SU-DHL-6 (cell line): ENCODE data around the gene CLCN7.

ENCODE experiments used
- H2AFZ ChIP-seq: fragments of 200-600 bp; sonication (generic); 2 replicates; pipeline ENCODE4 v1.6.1; 2014; ENCODE audit warnings: low read depth, mild to moderate bottlenecking, moderate library complexity, mixed read lengths, antibody characterized with exemption, low read length; ENCODE audit not compliant: severe bottlenecking
- H3F3A ChIP-seq: fragments of 200-600 bp; shearing (Covaris generic); 2 replicates; pipeline ENCODE4 v1.6.0; 2016; ENCODE audit warnings: antibody characterized with exemption, mild to moderate bottlenecking; ENCODE audit not compliant: insufficient read depth
- H3K27ac ChIP-seq: fragments of 200-600 bp; sonication (generic); 2 replicates; pipeline ENCODE4 v1.5.1; 2016; ENCODE audit warnings: low read depth, mild to moderate bottlenecking, low read length, moderate library complexity, mixed read lengths
- H3K27me3 ChIP-seq: fragments of 200-600 bp; sonication (generic), shearing (Covaris generic); 2 replicates; pipeline ENCODE4 v1.6.0; 2014; ENCODE audit warnings: mild to moderate bottlenecking, low read length
- H3K36me3 ChIP-seq: fragments of 200-600 bp; sonication (generic); 2 replicates; pipeline ENCODE4 v1.6.1; 2014; ENCODE audit warnings: mild to moderate bottlenecking, low read length, mixed read lengths
- H3K4me2 ChIP-seq: fragments of 300-600, 200-600 bp; shearing (Covaris generic), sonication (generic); 2 replicates; pipeline ENCODE4 v1.6.0; 2014; ENCODE audit warnings: low read length, low read depth, mild to moderate bottlenecking; ENCODE audit not compliant: poor library complexity, severe bottlenecking
- H3K4me3 ChIP-seq: fragments of 200-600 bp; sonication (generic); 2 replicates; pipeline ENCODE4 v1.5.1; 2014; ENCODE audit warnings: antibody characterized with exemption, low read length, mild to moderate bottlenecking, mixed read lengths; ENCODE audit not compliant: insufficient read depth, poor library complexity, severe bottlenecking
- H3K79me2 ChIP-seq: fragments of 200-600 bp; sonication (generic); 2 replicates; pipeline ENCODE4 v1.6.1; 2014; ENCODE audit warnings: mild to moderate bottlenecking, low read length, moderate library complexity; ENCODE audit not compliant: insufficient read depth
- H3K9ac ChIP-seq: fragments of 200-600 bp; sonication (generic); 2 replicates; pipeline ENCODE4 v1.7.0; 2014; ENCODE audit warnings: mild to moderate bottlenecking, low read length
- H3K9me2 ChIP-seq: fragments of 200-600 bp; sonication (generic); replicated peaks from 2 replicates; pipeline ENCODE4 v1.6.1; 2014; ENCODE audit warnings: low read length; ENCODE audit not compliant: insufficient read depth
- H3K9me3 ChIP-seq: fragments of 200-600 bp; sonication (generic); 2 replicates; pipeline ENCODE4 v1.6.1; 2014; ENCODE audit warnings: low read length, mixed read lengths; ENCODE audit not compliant: insufficient read depth
- H4K20me1 ChIP-seq: fragments of 200-600 bp; sonication (generic); 2 replicates; pipeline ENCODE4 v1.6.1; 2014; ENCODE audit warnings: low read depth, mild to moderate bottlenecking, antibody characterized with exemption, low read length, moderate library complexity, mixed read lengths
- CTCF ChIP-seq: fragments of 200-600 bp; sonication (generic); IDR thresholded peaks from one replicate; pipeline ENCODE4 v1.5.1; 2017; ENCODE audit warnings: antibody characterized with exemption, mild to moderate bottlenecking, low read length, moderate library complexity; ENCODE audit not compliant: insufficient read depth, poor library complexity, severe bottlenecking
- EZH2phosphoT487 ChIP-seq: fragments of 200-600 bp; sonication (generic), shearing (Covaris generic); conservative IDR thresholded peaks from 2 replicates; pipeline ENCODE4 v1.6.1; 2018; ENCODE audit warnings: mild to moderate bottlenecking, antibody characterized with exemption, low read length, moderate library complexity, mixed read lengths

Gene CLCN7

GRCh38 chr16:1472974-1473373 lies 1.9 kb downstream of the CLCN7 start:
- no peak overlapping the region for H3K27ac ChIP-seq

GRCh38 chr16:1471569-1472194 lies 3.1 kb downstream of the CLCN7 start:
- H3K36me3 ChIP-seq: no peaks in the 10 kb centered on the region
- no peaks in the 10 kb centered on the region for H3K9me2 ChIP-seq
- H4K20me1 ChIP-seq: no peaks in the 10 kb centered on the region
- TF ChIP-seq CTCF (no peak), EZH2phosphoT487 (no peak)
- H3K27me3 ChIP-seq: no peaks in the 10 kb centered on the region
- no peaks in the 10 kb centered on the region for H3F3A ChIP-seq
- peaks cover 32% of the 10 kb centered on the region; the same call in 1 of the 2 replicates for H3K79me2 ChIP-seq
- H3K9ac ChIP-seq: no peak overlapping the region
- H2AFZ ChIP-seq: no peak overlapping the region
- no peak overlapping the region for H3K4me2 ChIP-seq
- H3K9me3 ChIP-seq: no peaks in the 10 kb centered on the region
- H3K27ac ChIP-seq: no peak overlapping the region
- no peak overlapping the region for H3K4me3 ChIP-seq

More at GRCh38 chr16:1472974-1473373, 1.9 kb downstream of the CLCN7 start:
- H3F3A ChIP-seq: no peaks in the 10 kb centered on the region
- no peak overlapping the region for H3K4me3 ChIP-seq
- no peaks in the 10 kb centered on the region for H3K27me3 ChIP-seq
- H3K9me2 ChIP-seq: no peaks in the 10 kb centered on the region
- TF ChIP-seq EZH2phosphoT487 (no peak), CTCF (no peak)
- H3K79me2 ChIP-seq: peaks cover 23% of the 10 kb centered on the region; the same call in 1 of the 2 replicates
- H3K9me3 ChIP-seq: no peaks in the 10 kb centered on the region
- H3K9ac ChIP-seq: no peak overlapping the region
- no peak overlapping the region for H3K4me2 ChIP-seq
- no peaks in the 10 kb centered on the region for H3K36me3 ChIP-seq
- no peaks in the 10 kb centered on the region for H4K20me1 ChIP-seq
- H2AFZ ChIP-seq: no peak overlapping the region

GRCh38 chr16:1470481-1471251 lies 4.2 kb downstream of the CLCN7 start:
- Histone ChIP-seq H2AFZ (no peak overlapping the region), H3K4me2 (no peak overlapping the region), H3F3A (no peaks in the 10 kb centered on the region), H3K9me3 (no peaks in the 10 kb centered on the region), H3K27me3 (no peaks in the 10 kb centered on the region), H3K4me3 (no peak overlapping the region), H3K36me3 (no peaks in the 10 kb centered on the region), H3K9ac (no peak overlapping the region), H3K79me2 (peaks cover 32% of the 10 kb centered on the region; the same call in 1 of the 2 replicates), H3K9me2 (no peaks in the 10 kb centered on the region), H4K20me1 (no peaks in the 10 kb centered on the region), H3K27ac (no peak overlapping the region)
- TF ChIP-seq CTCF (no peak), EZH2phosphoT487 (no peak)
